AG08395 (cell line): ENCODE measurements around the gene GUCY1A1.
A peak's percentile ranks its signal among the peaks of the same experiment; 100 is the strongest.

ENCODE experiments used
- DNase-seq: peaks from one replicate; pipeline ENCODE4 v3.0.0; 2012; ENCODE audit warnings: mixed read lengths, low spot score

GUCY1A1 gene

GRCh38 chr4:155659176-155659575, 7.5 kb upstream of the GUCY1A1 start:
- DNase-seq = no peak

- no peak for DNase-seq
Measured at GRCh38 chr4:155660436-155660835, 6.2 kb upstream of the GUCY1A1 start.

- DNase-seq = no peak
Measured at GRCh38 chr4:155665054-155665453, 1.6 kb upstream of the GUCY1A1 start.

- DNase-seq = peak; percentile 6
Measured at GRCh38 chr4:155667222-155667567, 547 bp downstream of the GUCY1A1 start.

- peak; percentile 25 for DNase-seq
Measured at GRCh38 chr4:155667568-155668511, 1.2 kb downstream of the GUCY1A1 start.

- DNase-seq = no peak
Measured at GRCh38 chr4:155668707-155669220, 2.1 kb downstream of the GUCY1A1 start.

- DNase-seq = no peak
Measured at GRCh38 chr4:155672342-155672741, 5.7 kb downstream of the GUCY1A1 start.

- DNase-seq = no peak
Measured at GRCh38 chr4:155673453-155673979, 6.9 kb downstream of the GUCY1A1 start.

GRCh38 chr4:155674669-155675071, 8.0 kb downstream of the GUCY1A1 start:
- no peak for DNase-seq

GRCh38 chr4:155675709-155676429, 9.2 kb downstream of the GUCY1A1 start:
- DNase-seq = no peak

- DNase-seq = peak; percentile 4
Measured at GRCh38 chr4:155676430-155676825, 9.8 kb downstream of the GUCY1A1 start.

GRCh38 chr4:155678011-155678410, 11.4 kb downstream of the GUCY1A1 start:
- DNase-seq = no peak

GRCh38 chr4:155679343-155679742, 12.7 kb downstream of the GUCY1A1 start:
- DNase-seq = peak; percentile 6

GRCh38 chr4:155681886-155682285, 15.2 kb downstream of the GUCY1A1 start:
- DNase-seq = no peak

- DNase-seq = no peak
Measured at GRCh38 chr4:155684423-155684822, 17.8 kb downstream of the GUCY1A1 start.

GRCh38 chr4:155684892-155685541, 18.4 kb downstream of the GUCY1A1 start:
- DNase-seq = no peak

- DNase-seq = no peak
Measured at GRCh38 chr4:155687380-155687982, 20.8 kb downstream of the GUCY1A1 start.

GRCh38 chr4:155688211-155688610, 21.6 kb downstream of the GUCY1A1 start:
- DNase-seq = no peak

- DNase-seq = no peak
Measured at GRCh38 chr4:155688860-155689259, 22.2 kb downstream of the GUCY1A1 start.

- DNase-seq = no peak
Measured at GRCh38 chr4:155690044-155690837, 23.6 kb downstream of the GUCY1A1 start.

- no peak for DNase-seq
Measured at GRCh38 chr4:155692361-155692760, 25.7 kb downstream of the GUCY1A1 start.
